ENCODE data around the gene AFTPH. TPM values are rescaled to one million over a fixed set of nuclear protein-coding genes. Genes with fewer than 3 reads are reported as not detected.

Gene AFTPH
- total RNA-seq, 1 donor from 2014 or later: 32.2 TPM

DNA sequence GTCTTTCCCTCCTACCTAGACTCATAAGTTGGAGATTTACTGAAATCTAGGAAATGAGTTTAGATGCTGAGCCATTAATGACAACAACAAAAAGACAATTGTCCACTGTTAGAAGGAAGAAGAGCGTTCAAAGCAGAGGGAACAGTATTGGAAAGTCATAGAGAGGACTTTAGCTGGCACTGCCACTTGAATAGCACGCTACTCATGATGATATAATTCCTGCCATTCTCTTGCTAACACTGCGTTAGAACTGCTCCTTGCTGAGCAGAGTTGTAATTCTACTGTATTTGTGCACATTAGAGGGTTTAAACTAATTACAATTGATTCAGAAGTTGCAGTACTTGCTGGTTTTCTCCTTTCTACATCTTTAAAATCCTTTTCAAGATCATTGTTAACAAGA, 9.0 kb upstream of the AFTPH start:
- Histone ChIP-seq H3K9me3 (ENCODE audit: low read depth) (no peaks in the 10 kb centered on the region), H3K4me3 (no peak overlapping the region), H3K36me3 (no peaks in the 10 kb centered on the region), H3F3A (ENCODE audit: low read depth) (no peaks in the 10 kb centered on the region), H3K9ac (no peak overlapping the region), H3K27ac (no peak overlapping the region), H3K79me2 (ENCODE audit: low read depth) (no peaks in the 10 kb centered on the region), H2AFZ (replicated peaks) (no peak overlapping the region), H3K4me1 (peaks cover 4% of the 10 kb centered on the region), H4K20me1 (ENCODE audit: low read depth) (no peaks in the 10 kb centered on the region), H3K4me2 (no peak overlapping the region), H3K27me3 (no peaks in the 10 kb centered on the region)
- H3K27ac Mint-ChIP-seq: no peak overlapping the region
- peaks cover 7% of the 10 kb centered on the region for H3K9me3 Mint-ChIP-seq
- no peaks in the 10 kb centered on the region for H3K36me3 Mint-ChIP-seq
- H3K4me3 Mint-ChIP-seq: no peak overlapping the region
- peaks cover 3% of the 10 kb centered on the region for H3K27me3 Mint-ChIP-seq (ENCODE audit: insufficient read depth, low read depth)
- DNase-seq (ENCODE audit: low spot score): no peak
- TF ChIP-seq, protein P1, sequence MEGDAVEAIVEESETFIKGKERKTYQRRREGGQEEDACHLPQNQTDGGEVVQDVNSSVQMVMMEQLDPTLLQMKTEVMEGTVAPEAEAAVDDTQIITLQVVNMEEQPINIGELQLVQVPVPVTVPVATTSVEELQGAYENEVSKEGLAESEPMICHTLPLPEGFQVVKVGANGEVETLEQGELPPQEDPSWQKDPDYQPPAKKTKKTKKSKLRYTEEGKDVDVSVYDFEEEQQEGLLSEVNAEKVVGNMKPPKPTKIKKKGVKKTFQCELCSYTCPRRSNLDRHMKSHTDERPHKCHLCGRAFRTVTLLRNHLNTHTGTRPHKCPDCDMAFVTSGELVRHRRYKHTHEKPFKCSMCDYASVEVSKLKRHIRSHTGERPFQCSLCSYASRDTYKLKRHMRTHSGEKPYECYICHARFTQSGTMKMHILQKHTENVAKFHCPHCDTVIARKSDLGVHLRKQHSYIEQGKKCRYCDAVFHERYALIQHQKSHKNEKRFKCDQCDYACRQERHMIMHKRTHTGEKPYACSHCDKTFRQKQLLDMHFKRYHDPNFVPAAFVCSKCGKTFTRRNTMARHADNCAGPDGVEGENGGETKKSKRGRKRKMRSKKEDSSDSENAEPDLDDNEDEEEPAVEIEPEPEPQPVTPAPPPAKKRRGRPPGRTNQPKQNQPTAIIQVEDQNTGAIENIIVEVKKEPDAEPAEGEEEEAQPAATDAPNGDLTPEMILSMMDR (IDR thresholded peaks at IDR 0.05): no peak
- no peak for TF ChIP-seq EZH2 (IDR thresholded peaks at IDR 0.05)
- no peak for TF ChIP-seq EZH2phosphoT487 (IDR thresholded peaks at IDR 0.05)
- peaks cover 15% of the 10 kb centered on the region for H3K4me1 Mint-ChIP-seq

DNA sequence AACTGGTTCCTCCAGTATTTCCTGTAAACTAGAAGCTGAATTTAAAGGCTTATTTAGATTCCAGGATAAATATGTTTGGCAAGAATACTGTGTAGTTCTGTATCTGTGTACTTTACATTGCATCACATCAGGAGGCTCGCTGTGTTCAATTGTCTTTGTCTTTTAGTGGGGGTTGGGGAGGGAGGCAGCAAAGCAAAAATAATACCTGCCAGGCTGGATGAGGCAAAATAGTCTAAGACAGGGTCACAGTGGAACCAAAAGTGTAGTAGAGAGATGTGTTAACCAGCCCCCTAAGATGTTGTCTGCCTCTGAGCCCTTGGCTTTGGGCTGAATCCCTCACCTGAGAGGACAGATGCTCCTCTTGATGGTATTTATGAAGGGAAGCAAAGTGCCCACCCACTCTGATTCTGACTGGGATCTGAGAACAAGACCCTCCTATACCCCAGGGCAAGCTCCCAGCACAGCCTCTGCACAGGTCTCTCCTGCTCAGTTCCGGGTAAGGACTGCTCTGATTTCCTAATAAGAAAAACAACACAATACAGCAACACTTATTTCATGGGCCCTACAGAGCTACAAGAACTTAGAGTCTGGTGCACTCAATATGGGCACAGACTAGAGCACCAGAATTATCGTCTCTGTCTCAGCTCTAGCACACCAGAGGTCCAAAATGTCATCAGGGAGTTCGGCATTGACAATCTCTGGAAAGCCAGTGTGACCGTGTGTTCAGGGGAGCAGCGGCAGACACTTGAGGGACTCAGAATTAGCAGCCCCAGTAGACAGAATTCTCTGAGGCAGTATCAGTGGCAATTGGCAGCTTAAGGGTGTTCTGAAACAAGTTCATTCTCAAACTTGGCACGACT, 7.2 kb upstream of the AFTPH start:
- no peak for DNase-seq (ENCODE audit: low spot score)
- H3K27me3 ChIP-seq: peaks cover 2% of the 10 kb centered on the region
- no peak overlapping the region for H3K4me3 ChIP-seq
- no peaks in the 10 kb centered on the region for H3K9me3 ChIP-seq (ENCODE audit: low read depth)
- H3K36me3 ChIP-seq: no peaks in the 10 kb centered on the region
- no peaks in the 10 kb centered on the region for H3K79me2 ChIP-seq (ENCODE audit: low read depth)
- Mint-ChIP-seq H3K27me3 (ENCODE audit: insufficient read depth, low read depth) (peaks cover 3% of the 10 kb centered on the region), H3K9me3 (peaks cover 5% of the 10 kb centered on the region), H3K4me3 (no peak overlapping the region), H3K4me1 (peaks cover 15% of the 10 kb centered on the region), H3K27ac (no peak overlapping the region), H3K36me3 (no peaks in the 10 kb centered on the region)
- no peak overlapping the region for H3K27ac ChIP-seq
- H3K4me1 ChIP-seq: peaks cover 4% of the 10 kb centered on the region
- TF ChIP-seq EZH2phosphoT487 (IDR thresholded peaks at IDR 0.05) (no peak), EZH2 (IDR thresholded peaks at IDR 0.05) (no peak)
- TF ChIP-seq, protein P1 (IDR thresholded peaks at IDR 0.05): no peak
- H3F3A ChIP-seq (ENCODE audit: low read depth): no peaks in the 10 kb centered on the region
- no peak overlapping the region for H2AFZ ChIP-seq (replicated peaks)
- H3K4me2 ChIP-seq: no peak overlapping the region
- H4K20me1 ChIP-seq (ENCODE audit: low read depth): no peaks in the 10 kb centered on the region
- H3K9ac ChIP-seq: no peak overlapping the region

DNA sequence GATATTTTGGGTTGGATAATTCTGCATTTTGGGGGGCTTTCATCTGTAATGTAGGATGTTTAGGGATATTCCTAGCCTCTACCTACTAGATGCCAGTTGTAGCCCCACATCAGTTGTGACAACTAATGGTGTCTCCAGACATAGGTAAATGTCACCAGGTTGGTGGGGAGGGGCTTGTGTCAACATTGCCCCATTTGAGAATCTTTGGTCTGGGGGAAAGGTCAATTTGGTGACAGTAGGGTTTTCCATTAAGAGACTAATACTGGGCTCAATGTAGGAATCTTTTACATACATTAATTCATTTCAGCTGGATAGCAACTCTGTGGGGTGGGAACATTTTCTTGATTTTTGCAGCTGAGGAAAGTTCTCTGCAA, 6.6 kb upstream of the AFTPH start:
- DNase-seq (ENCODE audit: low spot score): no peak
- H3K79me2 ChIP-seq (ENCODE audit: low read depth): no peaks in the 10 kb centered on the region
- H3F3A ChIP-seq (ENCODE audit: low read depth): no peaks in the 10 kb centered on the region
- no peaks in the 10 kb centered on the region for H3K9me3 ChIP-seq (ENCODE audit: low read depth)
- H3K4me1 ChIP-seq: peaks cover 4% of the 10 kb centered on the region
- Mint-ChIP-seq H3K36me3 (no peaks in the 10 kb centered on the region), H3K27me3 (ENCODE audit: insufficient read depth, low read depth) (peaks cover 3% of the 10 kb centered on the region), H3K4me1 (peaks cover 17% of the 10 kb centered on the region), H3K27ac (no peak overlapping the region), H3K9me3 (peaks cover 5% of the 10 kb centered on the region), H3K4me3 (no peak overlapping the region)
- H3K9ac ChIP-seq: no peak overlapping the region
- no peak overlapping the region for H3K27ac ChIP-seq
- peaks cover 9% of the 10 kb centered on the region for H3K27me3 ChIP-seq
- H2AFZ ChIP-seq (replicated peaks): no peak overlapping the region
- H3K36me3 ChIP-seq: no peaks in the 10 kb centered on the region
- TF ChIP-seq EZH2phosphoT487 (IDR thresholded peaks at IDR 0.05) (no peak), EZH2 (IDR thresholded peaks at IDR 0.05) (no peak)
- TF ChIP-seq, protein P1 (IDR thresholded peaks at IDR 0.05): no peak
- no peaks in the 10 kb centered on the region for H4K20me1 ChIP-seq (ENCODE audit: low read depth)
- H3K4me2 ChIP-seq: no peak overlapping the region
- no peak overlapping the region for H3K4me3 ChIP-seq
